Fibroblast of lung (primary cell): ENCODE measurements around the gene VWA3B. TPM values are rescaled to one million over a fixed set of nuclear protein-coding genes. Genes with fewer than 3 reads are reported as not detected.

Experiments
- DNase-seq, 2 donors: peaks; one replicate each; pipeline versions ENCODE4 v3.0.0 to v3.0.0-alpha.2; 2010; ENCODE audit warnings: low read depth in 2 of 2
- H2AFZ ChIP-seq: 2 replicates; pipeline ENCODE4 v1.5.1; 2012; ENCODE audit warnings: low read length, control low read depth, inconsistent platforms
- H3K27ac ChIP-seq: 2 replicates; pipeline ENCODE4 v1.5.1; 2011; ENCODE audit warnings: low read length, control low read depth; ENCODE audit not compliant: insufficient read depth
- H3K27me3 ChIP-seq: 2 replicates; pipeline ENCODE4 v1.5.1; 2011; ENCODE audit warnings: mild to moderate bottlenecking, low read length; ENCODE audit not compliant: control insufficient read depth, insufficient read depth
- H3K36me3 ChIP-seq: 2 replicates; pipeline ENCODE4 v1.5.1; 2011; ENCODE audit warnings: low read length; ENCODE audit not compliant: control insufficient read depth, insufficient read depth
- H3K4me1 ChIP-seq: 2 replicates; pipeline ENCODE4 v1.5.1; 2011; ENCODE audit warnings: low read length; ENCODE audit not compliant: control insufficient read depth, insufficient read depth; ENCODE audit errors: extremely low read depth
- H3K4me2 ChIP-seq: 2 replicates; pipeline ENCODE4 v1.5.1; 2011; ENCODE audit warnings: low read length, control low read depth; ENCODE audit not compliant: insufficient read depth; ENCODE audit errors: extremely low read depth
- H3K4me3 ChIP-seq, 4 experiments: fragments of 200-600 bp in 1 of 4; sonication (generic) in 1 of 4; replicated peaks in 1 of 4; 2 replicates each; pipeline ENCODE4 v1.5.1; 2011 to 2016; ENCODE audit warnings: low read length in 4 of 4, low read depth in 3 of 4, mild to moderate bottlenecking in 3 of 4, control low read depth in 2 of 4, inconsistent platforms in 1 of 4, mixed read lengths in 1 of 4; ENCODE audit not compliant: insufficient read depth in 1 of 4; ENCODE audit errors: control extremely low read depth in 1 of 4
- H3K79me2 ChIP-seq: 2 replicates; pipeline ENCODE4 v1.5.1; 2012; ENCODE audit warnings: mild to moderate bottlenecking, low read length, inconsistent platforms; ENCODE audit not compliant: control insufficient read depth, insufficient read depth
- H3K9ac ChIP-seq: 2 replicates; pipeline ENCODE4 v1.5.1; 2011; ENCODE audit warnings: mild to moderate bottlenecking, low read length, control low read depth; ENCODE audit not compliant: insufficient read depth
- H3K9me3 ChIP-seq: 2 replicates; pipeline ENCODE4 v1.5.1; 2012; ENCODE audit warnings: low read depth, low read length; ENCODE audit not compliant: control insufficient read depth, insufficient read depth
- H4K20me1 ChIP-seq: 2 replicates; pipeline ENCODE4 v1.5.1; 2011; ENCODE audit warnings: low read length; ENCODE audit not compliant: control insufficient read depth, insufficient read depth; ENCODE audit errors: extremely low read depth
- CTCF ChIP-seq, 2 donors: IDR thresholded peaks in 1 of 2; conservative IDR thresholded peaks in 1 of 2; 1 replicate in 1 of 2; 2 replicates in 1 of 2; pipeline ENCODE4 v1.5.1; 2011 to 2012; ENCODE audit warnings: low read length in 2 of 2, control low read depth in 1 of 2, inconsistent platforms in 1 of 2, low read depth in 1 of 2, mild to moderate bottlenecking in 1 of 2
- EZH2 ChIP-seq: IDR thresholded peaks from 2 replicates; pipeline ENCODE4 v1.5.1; 2012; ENCODE audit warnings: low read length, control low read depth, mild to moderate bottlenecking; ENCODE audit errors: missing control alignments
- polyA plus RNA-seq, 2 donors: library from polyadenylated mRNA; depleted of rRNA in 1 of 2; stranded (reverse) in 1 of 2; unstranded in 1 of 2; fragments of >200 nt; gene quantifications; 2 replicates each; pipeline ENCODE4 v1.2.1, GENCODE V29; 2011 to 2012; ENCODE audit warnings: missing spikeins in 1 of 2
- total RNA-seq: library from RNA; depleted of rRNA; stranded (reverse); fragments of >200 nt; gene quantifications from 2 replicates; pipeline ENCODE4 v1.2.1, GENCODE V29; 2014

VWA3B gene
- total and polyA plus RNA-seq, 2 donors (not counting 1 experiment from before 2014, with no cell fraction given), result 0.17 TPM; not detected in 1

- H3K4me2 ChIP-seq, result no peak overlapping the region
- no peaks in the 10 kb centered on the region for H3K9me3 ChIP-seq
- DNase-seq, result no peak
- H3K4me3 ChIP-seq, result no peak overlapping the region
- TF ChIP-seq EZH2, result no peak
- TF ChIP-seq CTCF (conservative IDR thresholded peaks at IDR 0.05 in 1 of 2, IDR thresholded peaks at IDR 0.05 in 1 of 2; ENCODE audit: low read depth in 1 of 2, low read length in 2 of 2), result no peak
- no peak overlapping the region for H3K9ac ChIP-seq
- H2AFZ ChIP-seq, result no peak overlapping the region
- no peaks in the 10 kb centered on the region for H3K27me3 ChIP-seq
- no peaks in the 10 kb centered on the region for H3K4me1 ChIP-seq
- no peaks in the 10 kb centered on the region for H4K20me1 ChIP-seq
- H3K27ac ChIP-seq, result no peak overlapping the region
- H3K79me2 ChIP-seq, result no peaks in the 10 kb centered on the region
- H3K36me3 ChIP-seq, result no peaks in the 10 kb centered on the region
Observed at GRCh38 chr2:98240786-98241398, 153.9 kb downstream of the VWA3B start.

GRCh38 chr2:98241592-98241991, 154.6 kb downstream of the VWA3B start:
- H3K79me2 ChIP-seq, result no peaks in the 10 kb centered on the region
- H3K4me1 ChIP-seq, result no peaks in the 10 kb centered on the region
- no peak overlapping the region for H2AFZ ChIP-seq
- no peak overlapping the region for H3K9ac ChIP-seq
- TF ChIP-seq CTCF (conservative IDR thresholded peaks at IDR 0.05 in 1 of 2, IDR thresholded peaks at IDR 0.05 in 1 of 2; ENCODE audit: low read depth in 1 of 2, low read length in 2 of 2) (no peak), EZH2 (no peak)
- H3K4me3 ChIP-seq, result no peak overlapping the region
- no peak overlapping the region for H3K27ac ChIP-seq
- no peak for DNase-seq
- no peaks in the 10 kb centered on the region for H3K9me3 ChIP-seq
- no peaks in the 10 kb centered on the region for H3K27me3 ChIP-seq
- H3K36me3 ChIP-seq, result no peaks in the 10 kb centered on the region
- H4K20me1 ChIP-seq, result no peaks in the 10 kb centered on the region
- no peak overlapping the region for H3K4me2 ChIP-seq

GRCh38 chr2:98242003-98242402, 155.0 kb downstream of the VWA3B start:
- Histone ChIP-seq H3K9ac (no peak overlapping the region), H3K4me2 (no peak overlapping the region), H3K27ac (no peak overlapping the region), H3K4me1 (no peaks in the 10 kb centered on the region), H3K79me2 (no peaks in the 10 kb centered on the region), H3K27me3 (no peaks in the 10 kb centered on the region), H2AFZ (no peak overlapping the region), H3K9me3 (no peaks in the 10 kb centered on the region), H3K4me3 (no peak overlapping the region), H3K36me3 (no peaks in the 10 kb centered on the region), H4K20me1 (no peaks in the 10 kb centered on the region)
- no peak for DNase-seq
- TF ChIP-seq EZH2 (no peak), CTCF (conservative IDR thresholded peaks at IDR 0.05 in 1 of 2, IDR thresholded peaks at IDR 0.05 in 1 of 2; ENCODE audit: low read depth in 1 of 2, low read length in 2 of 2) (no peak)
